Omental fat pad (tissue), 4 donors: ENCODE measurements around the gene YPEL1. TPM values are rescaled to one million over a fixed set of nuclear protein-coding genes. Genes with fewer than 3 reads are reported as not detected.
A peak's percentile ranks its signal among the peaks of the same experiment; 100 is the strongest.
"Not testable (repeated sequence)": the region's sequence is repeated elsewhere in the genome, so short reads cannot be mapped to it uniquely, and the experiment has no call there.

Experiments
- ATAC-seq: fragments of 150-250 bp; one replicate; pipeline ENCODE4 v1.9.1; 2016; ENCODE audit warnings: mild to moderate bottlenecking, moderate library complexity; ENCODE audit not compliant: low FRiP score
- DNase-seq: peaks from one replicate; pipeline ENCODE4 v3.0.0-alpha.2; 2019; ENCODE audit warnings: low spot score
- CTCF ChIP-seq, 3 donors: fragments of 450-650 bp; IDR thresholded peaks; one replicate each; pipeline ENCODE4 v1.5.1; 2016 to 2017; ENCODE audit warnings: antibody characterized with exemption in 3 of 3, mild to moderate bottlenecking in 3 of 3, moderate library complexity in 2 of 3
- total RNA-seq, 4 donors: library from RNA; depleted of rRNA; stranded (reverse); fragments of >200 nt; gene quantifications; one replicate each; pipeline ENCODE4 v1.1.0, GENCODE V29; 2016

Gene YPEL1
- total RNA-seq, 4 donors from 2014 or later = 2.0 to 5.4 (median 3.7) TPM

DNA sequence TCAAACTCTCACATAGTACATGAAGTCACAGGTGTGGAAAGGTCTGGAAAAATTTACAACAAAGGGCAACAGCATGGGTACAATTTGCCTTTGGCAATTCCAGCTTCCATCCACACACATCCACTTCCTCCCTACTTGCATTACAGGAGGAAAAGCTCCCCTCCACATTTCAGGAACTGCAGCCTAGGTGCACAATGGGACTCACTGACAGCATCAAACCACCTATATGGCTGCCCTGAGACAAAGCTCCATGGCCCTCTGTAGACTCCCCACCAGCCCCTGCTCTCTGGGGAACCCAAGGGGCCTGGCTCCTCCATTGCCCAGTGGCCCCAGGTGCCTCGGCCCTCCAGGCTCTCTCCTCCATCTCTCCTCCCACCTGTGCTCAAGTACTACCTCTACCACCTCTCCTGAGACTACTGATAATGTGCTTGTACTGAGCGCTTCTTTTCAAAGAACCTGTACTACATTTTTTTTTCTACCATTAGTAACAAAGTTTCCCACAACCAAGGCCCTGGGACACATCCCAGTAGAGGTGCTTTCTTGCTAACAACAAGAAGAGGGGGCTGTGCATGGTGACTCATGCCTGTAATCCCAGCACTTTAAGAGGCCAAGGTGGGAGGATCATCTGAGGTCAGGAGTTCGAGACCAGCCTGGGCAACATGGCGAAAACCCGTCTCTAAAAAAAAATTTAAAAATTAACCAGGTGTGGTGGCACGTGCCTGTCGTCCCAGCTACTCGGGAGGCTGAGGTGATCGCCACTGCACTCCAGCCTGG lies 4.9 kb downstream of the YPEL1 start:
- no peak for ATAC-seq
- TF ChIP-seq CTCF (IDR thresholded peaks at IDR 0.05) = no peak
- DNase-seq = no peak

- not testable (repeated sequence) for DNase-seq, ATAC-seq
Measured at GRCh38 chr22:21729184-21729583, 6.4 kb downstream of the YPEL1 start.

DNA sequence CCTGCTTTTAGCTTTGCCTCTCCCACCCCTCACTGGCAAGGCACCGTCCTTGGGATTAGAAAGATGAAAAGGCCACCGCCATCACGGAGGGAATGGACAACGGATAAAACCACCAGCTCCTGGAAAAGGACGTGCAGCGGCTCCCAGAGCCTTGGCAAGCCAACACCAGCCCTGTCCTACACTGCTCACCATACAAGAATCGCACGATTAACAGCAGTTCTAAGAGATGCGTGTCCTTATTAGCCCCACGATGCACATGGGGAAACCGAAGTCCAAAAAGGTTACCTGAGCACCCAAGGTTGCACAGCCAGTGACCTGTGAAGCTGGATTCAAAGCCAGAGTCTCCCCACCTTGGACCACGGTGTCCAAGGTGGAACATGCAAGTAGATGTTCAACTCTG lies 7.3 kb downstream of the YPEL1 start:
- DNase-seq (no peak), ATAC-seq (no peak)
- TF ChIP-seq CTCF (IDR thresholded peaks at IDR 0.05) = no peak

- TF ChIP-seq CTCF (IDR thresholded peaks at IDR 0.05) = no peak
- ATAC-seq = peak; percentile 16
Measured at GRCh38 chr22:21727768-21728167, 7.8 kb downstream of the YPEL1 start.

DNA sequence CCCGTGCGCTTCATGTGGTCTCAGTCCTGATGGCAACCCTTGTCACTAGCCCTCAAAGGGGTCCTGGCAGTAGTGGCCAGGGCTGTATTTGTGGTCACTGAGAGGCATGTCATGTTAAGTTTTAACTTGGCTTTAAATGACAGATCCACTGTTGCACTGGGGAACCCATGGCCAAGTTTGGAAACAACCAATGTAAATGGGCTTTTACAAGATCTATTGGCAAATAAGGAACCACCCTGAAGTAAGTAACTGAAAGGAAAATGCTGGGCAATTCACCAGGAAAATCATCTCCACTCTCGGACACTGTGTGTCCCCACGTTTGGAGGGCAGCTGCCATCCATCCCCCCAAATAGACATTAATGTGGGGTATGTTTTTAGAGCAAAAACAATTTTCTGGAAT lies 8.4 kb downstream of the YPEL1 start:
- DNase-seq = no peak
- no peak for ATAC-seq
- TF ChIP-seq CTCF (IDR thresholded peaks at IDR 0.05) = no peak

More at GRCh38 chr22:21727768-21728167, 7.8 kb downstream of the YPEL1 start:
- no peak for DNase-seq

DNA sequence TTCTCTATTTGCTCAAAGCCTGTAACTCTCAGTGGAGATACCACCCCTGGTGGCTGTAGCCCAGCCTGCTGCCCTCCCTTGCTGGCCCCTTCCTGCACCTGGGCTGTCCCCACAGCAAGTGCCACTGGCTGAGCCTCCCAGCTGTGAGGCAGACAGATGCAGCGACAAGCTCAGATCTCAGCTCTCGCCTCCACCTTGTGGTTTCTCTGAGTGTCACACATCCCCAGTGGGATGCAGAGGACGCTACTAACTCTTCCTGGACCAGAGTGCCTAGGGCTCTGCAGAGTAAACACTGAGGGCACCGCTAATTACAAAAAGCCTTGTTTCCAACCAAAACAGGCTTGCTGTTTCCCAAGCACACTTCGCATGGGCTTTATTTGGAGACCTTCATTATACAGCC lies 8.9 kb downstream of the YPEL1 start:
- no peak for DNase-seq
- no peak for TF ChIP-seq CTCF (IDR thresholded peaks at IDR 0.05)
- ATAC-seq = no peak

DNA sequence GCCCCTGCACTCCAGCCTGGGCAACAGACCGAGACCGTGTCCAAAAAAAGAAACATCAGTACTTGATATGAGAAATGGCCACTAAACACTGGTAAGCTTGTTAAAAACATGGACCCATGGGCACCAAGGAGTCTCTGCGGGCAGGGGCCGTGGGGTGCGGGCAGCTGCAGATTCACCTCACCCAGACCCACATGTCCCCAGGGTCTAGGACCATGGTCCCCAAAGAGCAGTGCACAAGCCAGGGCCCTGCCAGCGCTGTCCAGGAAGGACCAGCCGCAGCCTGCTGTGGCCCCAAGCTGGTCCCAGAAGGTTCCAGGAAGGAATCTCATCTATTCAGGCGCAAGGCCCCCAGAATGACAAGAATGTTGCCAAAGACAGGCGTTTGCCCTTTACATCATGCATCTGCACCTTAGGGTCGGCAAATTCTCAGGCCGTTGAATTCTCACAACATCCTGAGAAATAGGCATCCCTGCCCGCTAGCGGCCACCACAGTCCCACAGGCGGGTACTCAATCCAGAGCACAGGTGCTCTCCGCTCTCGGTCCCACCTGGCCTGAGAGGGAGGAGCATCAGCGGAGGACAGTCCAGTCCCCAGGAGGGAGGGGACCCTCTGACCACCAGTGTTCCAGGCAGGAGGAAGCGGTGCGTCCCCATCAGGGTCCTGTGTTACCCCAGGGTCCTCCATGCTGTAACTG lies 9.5 kb downstream of the YPEL1 start:
- no peak for DNase-seq
- no peak for ATAC-seq
- no peak for TF ChIP-seq CTCF (IDR thresholded peaks at IDR 0.05)

DNA sequence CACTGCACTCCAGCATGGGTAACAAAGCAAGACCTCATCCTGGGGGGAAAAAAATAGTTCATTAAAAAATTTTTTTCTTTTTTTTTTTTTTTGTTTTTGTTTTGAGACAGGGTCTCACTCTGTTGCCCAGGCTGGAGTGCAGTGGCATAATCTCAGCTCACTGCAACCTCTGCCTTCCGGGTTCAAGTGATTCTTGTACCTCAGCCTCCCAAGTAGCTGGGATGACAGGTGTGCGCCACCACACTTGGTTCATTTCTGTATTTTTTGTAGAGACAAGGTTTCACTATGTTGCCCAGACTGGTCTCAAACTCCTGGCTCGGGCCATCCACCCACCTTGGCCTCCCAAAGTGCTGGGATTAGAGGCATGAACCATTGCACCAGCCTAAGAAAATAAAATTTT lies 11.1 kb downstream of the YPEL1 start:
- not testable (repeated sequence) for ATAC-seq, DNase-seq

DNA sequence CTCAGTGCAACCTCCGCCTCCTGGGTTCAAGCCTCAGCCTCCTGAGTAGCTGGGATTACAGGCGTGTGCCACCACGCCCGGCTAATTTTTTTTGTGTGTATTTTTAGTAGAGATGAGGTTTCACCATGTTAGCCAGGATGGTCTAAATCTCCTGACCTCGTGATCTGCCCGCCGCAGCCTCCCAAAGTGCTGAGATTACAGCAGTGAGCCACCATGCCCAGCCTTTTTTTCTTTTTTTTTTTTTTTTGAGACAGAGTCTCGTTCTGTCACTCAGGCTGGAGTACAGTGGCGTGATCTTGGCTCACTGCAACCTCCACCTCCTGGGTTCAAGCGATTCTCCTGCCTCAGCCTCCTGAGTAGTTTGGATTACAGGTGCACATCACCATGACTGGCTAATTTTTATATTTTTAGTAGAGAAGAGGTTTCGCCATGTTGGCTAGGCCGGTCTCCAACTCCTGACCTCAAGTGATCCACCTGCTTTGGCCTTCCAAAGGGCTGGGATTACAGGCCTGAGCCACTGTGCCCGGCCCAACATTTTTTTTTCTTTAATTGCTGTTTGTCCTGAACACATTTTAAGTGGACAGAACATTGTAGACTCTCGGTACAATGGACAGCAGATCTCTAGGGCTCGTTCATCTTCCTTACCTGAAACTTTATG lies 14.3 kb downstream of the YPEL1 start:
- not testable (repeated sequence) for DNase-seq, ATAC-seq

GRCh38 chr22:21720191-21720859 lies 15.3 kb downstream of the YPEL1 start:
- not testable (repeated sequence) for DNase-seq, ATAC-seq
